ENCODE data around the gene DHDDS. TPM values are rescaled to one million over a fixed set of nuclear protein-coding genes. Genes with fewer than 3 reads are reported as not detected.

Gene DHDDS
- total and polyA plus RNA-seq, 2 donors from 2014 or later = 41.8 to 53.4 TPM

DNA sequence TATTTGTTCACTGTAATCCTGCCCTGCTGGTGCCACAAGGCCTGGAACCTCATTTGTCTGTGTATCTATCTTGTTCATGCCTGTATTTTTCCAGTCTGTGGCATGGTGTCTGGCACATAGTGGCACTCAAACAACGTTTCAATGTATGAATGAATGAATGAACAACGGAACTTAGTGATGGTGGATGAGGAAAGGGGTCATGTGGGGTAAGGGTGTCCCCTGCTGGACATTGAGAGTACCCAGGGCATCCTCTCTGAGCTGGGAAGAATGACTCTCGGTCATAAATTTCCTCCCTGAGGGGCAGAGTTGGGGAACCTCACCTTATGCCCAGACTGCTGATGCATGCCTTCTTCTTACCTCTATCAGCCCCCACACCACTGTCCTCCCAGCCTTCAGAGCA, 40.7 kb upstream of the DHDDS start:
- no peak overlapping the region for H3K9ac ChIP-seq (ENCODE audit: low read length in 3 of 3)
- no peak overlapping the region for H3K27ac ChIP-seq (ENCODE audit: low read depth in 2 of 2, low read length in 2 of 2)
- no peak for FAIRE-seq
- H3K36me3 ChIP-seq (ENCODE audit: control insufficient read depth in 2 of 3, insufficient read depth in 3 of 3, low read length in 3 of 3) = no peaks in the 10 kb centered on the region
- no peak for DNase-seq
- TF ChIP-seq, protein P1, sequence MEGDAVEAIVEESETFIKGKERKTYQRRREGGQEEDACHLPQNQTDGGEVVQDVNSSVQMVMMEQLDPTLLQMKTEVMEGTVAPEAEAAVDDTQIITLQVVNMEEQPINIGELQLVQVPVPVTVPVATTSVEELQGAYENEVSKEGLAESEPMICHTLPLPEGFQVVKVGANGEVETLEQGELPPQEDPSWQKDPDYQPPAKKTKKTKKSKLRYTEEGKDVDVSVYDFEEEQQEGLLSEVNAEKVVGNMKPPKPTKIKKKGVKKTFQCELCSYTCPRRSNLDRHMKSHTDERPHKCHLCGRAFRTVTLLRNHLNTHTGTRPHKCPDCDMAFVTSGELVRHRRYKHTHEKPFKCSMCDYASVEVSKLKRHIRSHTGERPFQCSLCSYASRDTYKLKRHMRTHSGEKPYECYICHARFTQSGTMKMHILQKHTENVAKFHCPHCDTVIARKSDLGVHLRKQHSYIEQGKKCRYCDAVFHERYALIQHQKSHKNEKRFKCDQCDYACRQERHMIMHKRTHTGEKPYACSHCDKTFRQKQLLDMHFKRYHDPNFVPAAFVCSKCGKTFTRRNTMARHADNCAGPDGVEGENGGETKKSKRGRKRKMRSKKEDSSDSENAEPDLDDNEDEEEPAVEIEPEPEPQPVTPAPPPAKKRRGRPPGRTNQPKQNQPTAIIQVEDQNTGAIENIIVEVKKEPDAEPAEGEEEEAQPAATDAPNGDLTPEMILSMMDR (IDR thresholded peaks at IDR 0.05; ENCODE audit: borderline replicate concordance, extremely low read depth, insufficient read depth) = peak; percentile 29
- no peaks in the 10 kb centered on the region for H3K27me3 ChIP-seq (ENCODE audit: control insufficient read depth, insufficient read depth, low read length)
- no peak overlapping the region for H3K4me3 ChIP-seq (ENCODE audit: low read length in 3 of 3)
- no peaks in the 10 kb centered on the region for H3K9me3 ChIP-seq (ENCODE audit: control insufficient read depth in 2 of 3, insufficient read depth in 1 of 3, low read length in 3 of 3)
- H3K4me1 ChIP-seq (ENCODE audit: control insufficient read depth in 2 of 3, insufficient read depth in 2 of 3, low read depth in 1 of 3, low read length in 3 of 3) = no peaks in the 10 kb centered on the region
- intact Hi-C loops (cut with DNase I) = no loop called here

DNA sequence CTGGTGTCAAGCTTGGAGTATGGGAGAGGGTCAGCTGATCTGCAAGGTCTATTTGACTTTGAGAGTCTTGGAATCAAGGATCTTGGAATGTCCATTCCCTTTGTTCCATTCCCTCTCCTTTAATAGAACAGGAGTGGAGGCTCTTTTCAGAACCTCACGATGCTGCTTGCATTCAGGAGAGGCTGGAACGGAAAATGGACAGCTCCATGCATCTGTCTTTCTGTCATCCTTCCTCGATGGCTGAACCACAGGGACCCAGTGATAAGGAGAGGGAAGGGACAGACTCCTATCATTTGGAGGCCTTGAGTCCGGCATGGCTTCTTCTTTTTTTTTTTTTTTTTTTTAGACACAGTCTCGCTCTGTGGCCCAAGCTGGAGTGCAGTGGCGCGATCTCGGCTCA, 36.4 kb upstream of the DHDDS start:
- FAIRE-seq = no peak
- TF ChIP-seq, protein P1 (IDR thresholded peaks at IDR 0.05; ENCODE audit: borderline replicate concordance, extremely low read depth, insufficient read depth) = no peak

DNA sequence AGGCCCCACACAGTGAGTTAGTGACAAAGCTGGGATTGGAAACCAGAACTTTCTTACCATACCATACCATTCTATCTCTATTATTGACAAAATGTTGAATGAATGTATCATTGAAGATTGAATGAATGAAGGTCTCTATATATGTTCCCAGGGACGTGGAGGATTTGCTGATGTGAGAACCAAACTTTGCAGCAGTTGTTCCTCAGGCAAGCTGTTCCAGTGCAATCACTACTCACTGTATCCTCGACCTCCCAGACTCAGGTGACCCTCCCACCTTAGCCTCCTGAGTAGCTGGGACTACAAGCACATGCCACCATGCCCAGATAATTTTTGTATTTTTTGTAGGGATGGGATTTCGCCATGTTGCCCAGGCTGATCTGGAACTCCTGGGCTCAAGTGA, 33.1 kb upstream of the DHDDS start:
- no peak overlapping the region for H3K4me3 ChIP-seq (ENCODE audit: low read length in 3 of 3)
- H3K27ac ChIP-seq (ENCODE audit: low read depth in 2 of 2, low read length in 2 of 2) = no peak overlapping the region
- TF ChIP-seq, protein P1 (IDR thresholded peaks at IDR 0.05; ENCODE audit: borderline replicate concordance, extremely low read depth, insufficient read depth) = no peak
- no peaks in the 10 kb centered on the region for H3K4me1 ChIP-seq (ENCODE audit: control insufficient read depth in 2 of 3, insufficient read depth in 2 of 3, low read depth in 1 of 3, low read length in 3 of 3)
- DNase-seq (no peak), FAIRE-seq (no peak)
- H3K9me3 ChIP-seq (ENCODE audit: control insufficient read depth in 2 of 3, insufficient read depth in 1 of 3, low read length in 3 of 3) = no peaks in the 10 kb centered on the region
- H3K36me3 ChIP-seq (ENCODE audit: control insufficient read depth in 2 of 3, insufficient read depth in 3 of 3, low read length in 3 of 3) = no peaks in the 10 kb centered on the region
- intact Hi-C loops (cut with DNase I) = no loop called here
- H3K9ac ChIP-seq (ENCODE audit: low read length in 3 of 3) = no peak overlapping the region
- no peaks in the 10 kb centered on the region for H3K27me3 ChIP-seq (ENCODE audit: control insufficient read depth, insufficient read depth, low read length)

More for the DNA sequence above, 36.4 kb upstream of the DHDDS start:
- H3K36me3 ChIP-seq (ENCODE audit: control insufficient read depth in 2 of 3, insufficient read depth in 3 of 3, low read length in 3 of 3) = no peaks in the 10 kb centered on the region
- no peak overlapping the region for H3K4me3 ChIP-seq (ENCODE audit: low read length in 3 of 3)
- no peak overlapping the region for H3K27ac ChIP-seq (ENCODE audit: low read depth in 2 of 2, low read length in 2 of 2)
- H3K9me3 ChIP-seq (ENCODE audit: control insufficient read depth in 2 of 3, insufficient read depth in 1 of 3, low read length in 3 of 3) = no peaks in the 10 kb centered on the region
- no peak overlapping the region for H3K9ac ChIP-seq (ENCODE audit: low read length in 3 of 3)
- DNase-seq = no peak
- intact Hi-C loops (cut with DNase I) = no loop called here
- H3K27me3 ChIP-seq (ENCODE audit: control insufficient read depth, insufficient read depth, low read length) = no peaks in the 10 kb centered on the region
- H3K4me1 ChIP-seq (ENCODE audit: control insufficient read depth in 2 of 3, insufficient read depth in 2 of 3, low read depth in 1 of 3, low read length in 3 of 3) = no peaks in the 10 kb centered on the region

DNA sequence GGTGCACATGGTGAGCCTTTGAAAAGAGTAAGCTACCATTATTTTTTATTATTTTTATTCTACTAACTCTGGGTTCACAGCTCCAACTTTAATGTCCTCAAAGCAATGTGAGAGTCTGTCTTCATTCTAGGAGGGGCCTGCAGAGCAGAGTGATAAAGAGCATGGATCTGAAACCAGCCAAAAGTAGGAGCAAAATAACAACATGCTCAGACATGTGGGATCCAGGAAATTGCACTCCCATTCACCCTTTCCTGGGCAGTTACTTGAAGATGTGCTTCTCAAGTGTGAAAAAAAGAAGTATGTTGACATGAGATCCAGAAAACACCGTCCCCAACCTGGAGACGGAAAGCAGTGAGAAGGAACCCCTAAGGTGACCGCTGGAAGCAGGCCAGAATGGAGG, 30.2 kb upstream of the DHDDS start:
- no peak for FAIRE-seq
- Histone ChIP-seq H3K27me3 (ENCODE audit: control insufficient read depth, insufficient read depth, low read length) (no peaks in the 10 kb centered on the region), H3K4me1 (ENCODE audit: control insufficient read depth in 2 of 3, insufficient read depth in 2 of 3, low read depth in 1 of 3, low read length in 3 of 3) (no peaks in the 10 kb centered on the region), H3K9ac (ENCODE audit: low read length in 3 of 3) (no peak overlapping the region), H3K27ac (ENCODE audit: low read depth in 2 of 2, low read length in 2 of 2) (no peak overlapping the region), H3K9me3 (ENCODE audit: control insufficient read depth in 2 of 3, insufficient read depth in 1 of 3, low read length in 3 of 3) (no peaks in the 10 kb centered on the region), H3K4me3 (ENCODE audit: low read length in 3 of 3) (no peak overlapping the region), H3K36me3 (ENCODE audit: control insufficient read depth in 2 of 3, insufficient read depth in 3 of 3, low read length in 3 of 3) (no peaks in the 10 kb centered on the region)
- DNase-seq = no peak
- TF ChIP-seq, protein P1 (IDR thresholded peaks at IDR 0.05; ENCODE audit: borderline replicate concordance, extremely low read depth, insufficient read depth) = no peak
- intact Hi-C loops (cut with DNase I) = no loop called here
